SIG-M5 (cell line): ENCODE results near the gene CEP290.
"Not testable (repeated sequence)": the region's sequence is repeated elsewhere in the genome, so short reads cannot be mapped to it uniquely, and the experiment has no call there.

Experiments
- DNase-seq: peaks from one replicate; lab custom pipeline; 2025; lab: John Stamatoyannopoulos, UW

Gene CEP290

GRCh38 chr12:88036353-88036965 is 105.4 kb downstream of the CEP290 start:
- no peak for DNase-seq

DNA sequence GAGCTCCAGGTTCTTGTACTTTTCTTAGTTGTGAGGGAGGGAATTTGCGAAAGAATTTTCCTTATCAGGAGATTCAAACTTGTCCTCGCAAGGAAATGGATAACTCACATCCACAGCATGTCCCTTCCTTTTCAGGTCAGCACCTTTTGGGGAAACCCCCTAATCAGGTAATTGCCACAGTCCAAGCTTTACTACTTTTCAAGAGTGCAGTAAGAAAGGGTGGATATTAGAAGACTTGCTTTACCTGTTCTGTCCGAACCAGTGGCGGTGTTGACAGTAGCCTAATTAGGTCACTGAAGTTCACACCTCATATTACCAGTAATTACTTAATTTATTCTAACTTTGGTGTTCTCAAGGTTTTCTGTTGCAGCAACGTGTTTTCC is 106.0 kb downstream of the CEP290 start:
- DNase-seq, result no peak

DNA sequence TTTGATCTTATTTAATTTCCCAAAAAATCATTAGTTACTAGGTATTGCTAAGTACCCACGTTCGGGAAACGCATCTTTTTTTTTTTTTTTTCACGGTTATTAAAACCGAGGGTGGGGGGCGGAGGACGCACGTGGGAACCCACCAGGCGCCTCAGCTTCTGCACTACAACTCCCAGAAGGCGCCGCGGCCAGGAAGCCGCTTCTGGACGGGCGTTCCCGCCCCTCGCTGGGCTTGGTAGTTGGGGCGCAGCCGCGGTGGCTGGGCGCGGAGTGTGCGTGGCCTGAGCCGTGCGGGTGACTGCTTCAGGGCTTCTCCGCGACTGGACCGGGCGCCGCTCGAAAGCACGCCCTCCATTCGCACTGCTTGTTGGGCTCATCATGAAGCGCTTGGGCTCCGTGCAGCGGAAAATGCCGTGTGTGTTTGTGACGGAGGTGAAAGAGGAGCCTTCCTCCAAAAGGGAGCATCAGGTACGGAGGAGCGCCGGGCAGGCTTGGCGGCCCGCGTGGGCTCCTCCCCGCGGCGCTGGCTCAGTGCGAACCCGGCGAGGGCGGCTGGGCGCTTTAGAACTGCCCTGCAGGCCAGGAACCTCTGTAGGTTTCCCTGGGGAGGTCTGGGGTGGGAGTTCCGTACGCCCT is 106.5 kb downstream of the CEP290 start:
- DNase-seq, result peak; percentile 29

GRCh38 chr12:88031161-88031560 is 110.7 kb downstream of the CEP290 start:
- not testable (repeated sequence) for DNase-seq

GRCh38 chr12:88029093-88029665 is 112.7 kb downstream of the CEP290 start, which contains the start of gene C12orf50:
Gene C12orf50, minus strand, starts transcription at chr12:88029401. Its CDS starts 2,439 bp downstream, at chr12:88026962.
- DNase-seq, result no peak

DNA sequence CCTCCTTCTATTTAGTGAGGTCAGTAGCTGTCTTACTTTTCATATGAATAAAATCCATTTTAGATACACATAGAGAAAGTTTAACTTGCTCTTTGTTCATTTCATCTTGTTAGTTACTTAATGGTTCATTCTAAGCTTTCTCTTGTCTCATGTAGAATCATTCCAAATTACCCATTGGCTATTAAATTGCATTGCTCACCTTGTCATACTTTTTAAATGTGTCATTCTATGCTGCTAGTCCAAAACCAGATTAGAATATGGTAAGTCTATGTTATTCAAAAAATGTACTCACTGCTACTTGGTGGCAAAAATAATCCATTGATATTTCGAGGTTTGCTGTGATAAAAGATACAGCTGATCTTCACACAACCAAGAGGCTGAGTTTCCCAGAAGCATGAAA is 115.7 kb downstream of the CEP290 start:
- DNase-seq, result no peak

DNA sequence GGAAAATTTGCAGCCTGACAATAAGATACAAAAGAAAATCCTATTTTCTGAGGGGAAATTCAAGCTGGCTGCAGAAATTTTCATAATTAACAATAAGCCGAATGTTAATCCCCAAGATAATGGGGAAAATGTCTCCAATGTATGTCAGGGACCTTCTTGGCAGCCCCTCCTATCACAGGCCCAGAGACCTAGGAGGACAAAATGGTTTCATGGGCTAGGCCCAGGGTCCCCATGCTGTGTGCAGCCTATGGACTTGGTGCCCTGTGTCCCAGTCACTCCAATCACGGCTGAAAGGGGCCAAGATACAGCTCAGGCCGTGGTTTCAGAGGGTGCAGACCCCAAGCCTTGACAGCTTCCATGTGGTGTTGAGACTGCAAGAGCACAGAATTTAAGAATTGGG is 123.9 kb downstream of the CEP290 start:
- no peak for DNase-seq

DNA sequence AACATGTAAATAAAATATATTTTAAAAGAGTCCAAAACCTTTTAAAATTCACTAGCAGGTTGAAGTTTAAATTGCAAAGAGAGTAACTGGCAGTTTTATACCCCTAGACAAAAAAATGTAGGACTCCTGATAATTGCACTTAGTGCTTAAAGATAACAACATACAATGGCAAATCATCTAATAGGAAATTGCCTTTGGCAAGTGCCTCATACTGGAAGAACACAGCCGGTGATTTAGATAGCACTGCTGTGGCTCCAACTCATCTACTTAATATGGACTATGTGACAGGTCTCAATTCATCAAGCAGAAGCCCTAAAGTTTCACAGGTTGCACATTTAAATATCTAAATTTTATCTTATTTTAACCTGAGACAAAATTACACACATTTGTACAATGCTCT is 126.1 kb downstream of the CEP290 start:
- DNase-seq, result no peak

DNA sequence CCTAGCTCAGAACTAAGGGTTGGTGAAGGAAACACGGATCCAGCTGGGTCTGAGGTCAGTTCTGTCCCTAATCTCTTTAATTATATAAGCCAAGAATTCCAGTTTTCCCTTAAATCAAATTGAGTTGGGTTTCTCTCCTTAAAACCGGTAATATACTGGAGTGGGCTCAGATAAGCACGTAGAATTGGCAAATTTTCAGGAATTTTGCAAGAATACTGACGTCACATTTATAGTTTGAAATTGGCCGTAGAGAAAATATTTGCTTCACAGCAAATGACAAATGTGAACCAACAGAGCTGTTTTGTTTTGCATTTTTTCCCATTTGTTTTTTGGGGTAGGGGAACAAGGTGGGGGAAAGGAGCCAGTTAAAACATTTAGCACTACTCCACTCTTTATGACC is 130.1 kb downstream of the CEP290 start:
- no peak for DNase-seq

DNA sequence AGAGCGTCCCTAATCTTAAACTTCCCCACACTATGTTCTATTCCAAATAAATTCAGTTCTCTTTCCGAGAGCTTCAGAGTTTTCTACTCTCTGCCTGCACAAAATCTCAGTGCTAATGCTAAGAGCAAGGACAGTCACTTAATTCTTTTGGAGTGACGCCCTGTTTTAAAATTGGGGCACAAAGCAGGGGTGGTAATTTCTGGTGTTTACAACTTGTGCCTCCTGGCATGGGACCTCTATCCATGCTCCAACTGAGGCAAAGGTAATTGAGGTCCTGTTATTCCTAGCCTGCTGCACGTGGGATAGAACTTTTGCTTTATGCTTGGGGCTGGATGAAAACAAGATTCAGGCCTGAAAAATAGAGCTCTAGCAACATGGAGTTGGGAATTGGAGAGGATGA is 135.5 kb downstream of the CEP290 start:
- no peak for DNase-seq

GRCh38 chr12:88001327-88001726 is 140.6 kb downstream of the CEP290 start:
- no peak for DNase-seq
